K562 (cell line): ENCODE measurements around the gene CDSN. TPM values are rescaled to one million over a fixed set of nuclear protein-coding genes. Genes with fewer than 3 reads are reported as not detected.
A peak's percentile ranks its signal among the peaks of the same experiment; 100 is the strongest.

Experiments used
- EGR1 ChIP-seq: fragments of 450-650 bp; conservative IDR thresholded peaks from 2 replicates; pipeline ENCODE4 v1.6.1; 2017; ENCODE audit warnings: mild to moderate bottlenecking
- FOXJ3 ChIP-seq: sonication (generic); formaldehyde crosslinking; IDR thresholded peaks from 2 replicates; pipeline ENCODE4 v1.4.0; 2020; ENCODE audit warnings: mild to moderate bottlenecking, missing genetic modification reagents
- IFI16 ChIP-seq: fragments of 250-450 bp; sonication (Bioruptor Pico); IDR thresholded peaks from 2 replicates; pipeline ENCODE4 v2.1.2; 2022; ENCODE audit warnings: mild to moderate bottlenecking, inconsistent platforms
- ILF3 ChIP-seq: fragments of 450-650 bp; IDR thresholded peaks from 2 replicates; pipeline ENCODE4 v1.6.1; 2018; ENCODE audit warnings: antibody characterized with exemption, mild to moderate bottlenecking, moderate library complexity, borderline replicate concordance
- MEIS2 ChIP-seq: fragments of 450-650 bp; IDR thresholded peaks from 2 replicates; pipeline ENCODE4 v1.6.1; 2014; ENCODE audit warnings: mild to moderate bottlenecking; ENCODE audit not compliant: partially characterized antibody
- MTA2 ChIP-seq: fragments of 450-650 bp; IDR thresholded peaks from 2 replicates; pipeline ENCODE4 v1.6.1; 2016; ENCODE audit warnings: low read depth
- RCOR1 ChIP-seq, 2 experiments: IDR thresholded peaks; 2 replicates each; pipeline ENCODE4 v1.6.1; 2012; ENCODE audit warnings: low read depth in 2 of 2, low read length in 2 of 2, borderline replicate concordance in 1 of 2, improper control_type of control experiment in 1 of 2
- SMARCB1 ChIP-seq: IDR thresholded peaks from 2 replicates; pipeline ENCODE4 v1.6.1; 2011; ENCODE audit warnings: improper control_type of control experiment, low read depth; ENCODE audit not compliant: insufficient read length
- TEAD2 ChIP-seq: fragments of 450-650 bp; IDR thresholded peaks from 2 replicates; pipeline ENCODE4 v1.6.1; 2016; ENCODE audit warnings: missing genetic modification characterization, control low read depth, missing compliant biosample characterization
- XRCC5 ChIP-seq: fragments of 200-400 bp; formaldehyde crosslinking; IDR thresholded peaks from 2 replicates; pipeline ENCODE4 v1.6.1; 2017; ENCODE audit warnings: low read depth, mild to moderate bottlenecking, low read length
- ZBTB17 ChIP-seq: fragments of 450-650 bp; formaldehyde crosslinking; IDR thresholded peaks from 2 replicates; pipeline ENCODE4 v1.4.0; 2020; ENCODE audit warnings: mild to moderate bottlenecking
- ZNF140 ChIP-seq: fragments of 250-450 bp; sonication (Bioruptor Pico); IDR thresholded peaks from 2 replicates; pipeline ENCODE4 v1.8.0; 2021; ENCODE audit warnings: moderate library complexity, mild to moderate bottlenecking, inconsistent platforms
- ZNF354B ChIP-seq: fragments of 250-450 bp; sonication (Bioruptor Pico); IDR thresholded peaks from 2 replicates; pipeline ENCODE4 v1.4.0; 2020
- polyA plus RNA-seq, 8 experiments: library from polyadenylated mRNA; depleted of rRNA in 4 of 8; stranded (reverse) in 5 of 8; unstranded in 3 of 8; fragments of >200 nt; fragmentation: Nextera tagmentation in 2 of 8; fragmentation: Illumina TruSeq in 1 of 8; extraction: Ambion mirVana in 2 of 8; extraction: Trizol in 1 of 8; gene quantifications; 2 replicates each; pipeline versions ENCODE4 v1.2.1 to v1.2.3, GENCODE V29; 2011 to 2014; ENCODE audit warnings: inconsistent platforms in 1 of 8, missing spikeins in 1 of 8
- total RNA-seq, 7 experiments: library from RNA; depleted of rRNA in 6 of 7; stranded (reverse); fragments of >200 nt in 6 of 7; fragmentation: Illumina TruSeq in 2 of 7; extraction: Trizol in 2 of 7; gene quantifications; 2 replicates each; pipeline versions ENCODE4 v1.2.1 to v1.2.3, GENCODE V29; 2011 to 2021; ENCODE audit warnings: low replicate concordance in 1 of 7
- TF ChIP-seq, protein P1 (sequence below), 2 experiments: IDR thresholded peaks in 1 of 2; conservative IDR thresholded peaks in 1 of 2; 2 replicates each; pipeline ENCODE4 v1.6.1; 2016; ENCODE audit warnings: low read depth in 2 of 2, mild to moderate bottlenecking in 1 of 2, missing compliant biosample characterization in 1 of 2, missing genetic modification characterization in 1 of 2, moderate library complexity in 1 of 2
- TF ChIP-seq, protein P2 (sequence below): sonication (generic); formaldehyde crosslinking; IDR thresholded peaks from 2 replicates; pipeline ENCODE4 v1.8.0; 2022; ENCODE audit warnings: missing genetic modification reagents, mild to moderate bottlenecking, moderate library complexity, borderline replicate concordance
- TF ChIP-seq, protein P3 (sequence below): fragments of 450-650 bp; formaldehyde crosslinking; IDR thresholded peaks from 2 replicates; pipeline ENCODE4 v1.4.0; 2020; ENCODE audit warnings: mild to moderate bottlenecking, moderate library complexity
- TF ChIP-seq, protein P4 (sequence below), 2 experiments: fragments of 450-650 bp in 1 of 2; IDR thresholded peaks; 2 replicates each; pipeline ENCODE4 v1.6.1; 2011 to 2017; ENCODE audit warnings: low read depth in 2 of 2, antibody characterized with exemption in 1 of 2, borderline replicate concordance in 1 of 2, low read length in 1 of 2, mild to moderate bottlenecking in 1 of 2, mixed read lengths in 1 of 2; ENCODE audit not compliant: control insufficient read depth in 1 of 2

The CDSN gene
- total and polyA plus RNA-seq, 9 of the 15 experiments (the other 6 are each of a cell fraction or from before 2014, with no cell fraction given) = not detected

DNA sequence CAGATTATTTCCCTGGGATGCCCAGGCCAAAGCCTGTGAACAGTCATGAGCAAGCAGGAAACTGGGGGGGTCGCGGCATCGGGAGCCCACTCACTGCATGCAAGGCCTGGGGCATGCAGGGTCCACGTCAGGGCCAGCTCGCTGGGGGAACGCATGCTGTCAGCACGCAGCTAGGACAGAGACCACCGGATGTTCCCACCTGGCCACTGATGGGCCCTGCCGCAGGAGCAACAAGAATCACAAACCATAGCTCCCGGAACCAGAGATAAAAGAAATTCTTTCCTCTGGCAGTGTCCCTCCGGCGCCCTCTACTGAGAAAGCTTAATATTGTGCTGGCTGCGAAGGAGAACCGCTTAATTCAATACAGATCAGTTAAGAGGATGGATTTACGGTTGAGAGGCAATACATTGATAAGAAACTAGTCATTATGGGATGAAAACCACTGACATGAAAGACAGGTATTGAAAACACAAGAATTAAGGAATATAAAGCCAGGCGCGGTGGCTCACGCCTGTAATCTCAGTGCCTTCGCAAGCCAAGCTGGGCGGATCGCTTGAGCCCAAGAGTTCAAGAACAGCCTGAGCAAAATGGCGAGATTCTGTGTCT, 40.5 kb downstream of the CDSN start (continued):
- TF ChIP-seq, protein P1, sequence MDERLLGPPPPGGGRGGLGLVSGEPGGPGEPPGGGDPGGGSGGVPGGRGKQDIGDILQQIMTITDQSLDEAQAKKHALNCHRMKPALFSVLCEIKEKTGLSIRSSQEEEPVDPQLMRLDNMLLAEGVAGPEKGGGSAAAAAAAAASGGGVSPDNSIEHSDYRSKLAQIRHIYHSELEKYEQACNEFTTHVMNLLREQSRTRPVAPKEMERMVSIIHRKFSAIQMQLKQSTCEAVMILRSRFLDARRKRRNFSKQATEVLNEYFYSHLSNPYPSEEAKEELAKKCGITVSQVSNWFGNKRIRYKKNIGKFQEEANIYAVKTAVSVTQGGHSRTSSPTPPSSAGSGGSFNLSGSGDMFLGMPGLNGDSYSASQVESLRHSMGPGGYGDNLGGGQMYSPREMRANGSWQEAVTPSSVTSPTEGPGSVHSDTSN (CRISPR knock-in tag; IDR thresholded peaks at IDR 0.05; ENCODE audit: low read depth) = no peak
- TF ChIP-seq, protein P1 (tag; conservative IDR thresholded peaks at IDR 0.05; ENCODE audit: low read depth) = peak; percentile 75
- TF ChIP-seq ZBTB17 (CRISPR knock-in tag) (no peak), IFI16 (CRISPR knock-in tag) (no peak), MTA2 (no peak), FOXJ3 (CRISPR knock-in tag) (no peak), TEAD2 (tag) (0 out of 2 replicates have a peak, but pooled peaks have one; percentile 27), ZNF354B (CRISPR knock-in tag) (no peak), ZNF140 (CRISPR knock-in tag) (no peak), XRCC5 (no peak), MEIS2 (peak; percentile 84), EGR1 (no peak), SMARCB1 (no peak), RCOR1 (IDR thresholded peaks at IDR 0.05; ENCODE audit: borderline replicate concordance in 1 of 2, low read depth in 2 of 2, low read length in 2 of 2) (peak in 1 of 2 experiments; percentile 43; a peak in 1 of 4 replicates), ILF3 (no peak)
- TF ChIP-seq, protein P2, sequence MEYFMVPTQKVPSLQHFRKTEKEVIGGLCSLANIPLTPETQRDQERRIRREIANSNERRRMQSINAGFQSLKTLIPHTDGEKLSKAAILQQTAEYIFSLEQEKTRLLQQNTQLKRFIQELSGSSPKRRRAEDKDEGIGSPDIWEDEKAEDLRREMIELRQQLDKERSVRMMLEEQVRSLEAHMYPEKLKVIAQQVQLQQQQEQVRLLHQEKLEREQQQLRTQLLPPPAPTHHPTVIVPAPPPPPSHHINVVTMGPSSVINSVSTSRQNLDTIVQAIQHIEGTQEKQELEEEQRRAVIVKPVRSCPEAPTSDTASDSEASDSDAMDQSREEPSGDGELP (CRISPR knock-in tag) = peak; percentile 41; the same call in 1 of the 2 replicates
- TF ChIP-seq, protein P3, sequence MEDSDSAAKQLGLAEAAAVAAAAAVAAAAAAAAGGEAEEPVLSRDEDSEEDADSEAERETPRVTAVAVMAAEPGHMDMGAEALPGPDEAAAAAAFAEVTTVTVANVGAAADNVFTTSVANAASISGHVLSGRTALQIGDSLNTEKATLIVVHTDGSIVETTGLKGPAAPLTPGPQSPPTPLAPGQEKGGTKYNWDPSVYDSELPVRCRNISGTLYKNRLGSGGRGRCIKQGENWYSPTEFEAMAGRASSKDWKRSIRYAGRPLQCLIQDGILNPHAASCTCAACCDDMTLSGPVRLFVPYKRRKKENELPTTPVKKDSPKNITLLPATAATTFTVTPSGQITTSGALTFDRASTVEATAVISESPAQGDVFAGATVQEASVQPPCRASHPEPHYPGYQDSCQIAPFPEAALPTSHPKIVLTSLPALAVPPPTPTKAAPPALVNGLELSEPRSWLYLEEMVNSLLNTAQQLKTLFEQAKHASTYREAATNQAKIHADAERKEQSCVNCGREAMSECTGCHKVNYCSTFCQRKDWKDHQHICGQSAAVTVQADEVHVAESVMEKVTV (CRISPR knock-in tag) = peak; percentile 46; the same call in 1 of the 2 replicates
- TF ChIP-seq, protein P4, sequence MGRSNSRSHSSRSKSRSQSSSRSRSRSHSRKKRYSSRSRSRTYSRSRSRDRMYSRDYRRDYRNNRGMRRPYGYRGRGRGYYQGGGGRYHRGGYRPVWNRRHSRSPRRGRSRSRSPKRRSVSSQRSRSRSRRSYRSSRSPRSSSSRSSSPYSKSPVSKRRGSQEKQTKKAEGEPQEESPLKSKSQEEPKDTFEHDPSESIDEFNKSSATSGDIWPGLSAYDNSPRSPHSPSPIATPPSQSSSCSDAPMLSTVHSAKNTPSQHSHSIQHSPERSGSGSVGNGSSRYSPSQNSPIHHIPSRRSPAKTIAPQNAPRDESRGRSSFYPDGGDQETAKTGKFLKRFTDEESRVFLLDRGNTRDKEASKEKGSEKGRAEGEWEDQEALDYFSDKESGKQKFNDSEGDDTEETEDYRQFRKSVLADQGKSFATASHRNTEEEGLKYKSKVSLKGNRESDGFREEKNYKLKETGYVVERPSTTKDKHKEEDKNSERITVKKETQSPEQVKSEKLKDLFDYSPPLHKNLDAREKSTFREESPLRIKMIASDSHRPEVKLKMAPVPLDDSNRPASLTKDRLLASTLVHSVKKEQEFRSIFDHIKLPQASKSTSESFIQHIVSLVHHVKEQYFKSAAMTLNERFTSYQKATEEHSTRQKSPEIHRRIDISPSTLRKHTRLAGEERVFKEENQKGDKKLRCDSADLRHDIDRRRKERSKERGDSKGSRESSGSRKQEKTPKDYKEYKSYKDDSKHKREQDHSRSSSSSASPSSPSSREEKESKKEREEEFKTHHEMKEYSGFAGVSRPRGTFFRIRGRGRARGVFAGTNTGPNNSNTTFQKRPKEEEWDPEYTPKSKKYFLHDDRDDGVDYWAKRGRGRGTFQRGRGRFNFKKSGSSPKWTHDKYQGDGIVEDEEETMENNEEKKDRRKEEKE (IDR thresholded peaks at IDR 0.05; ENCODE audit: borderline replicate concordance in 1 of 2, control insufficient read depth in 1 of 2, low read depth in 2 of 2, low read length in 1 of 2) = no peak
